H1 (cell line): ENCODE data around the gene RCAN2. TPM values are rescaled to one million over a fixed set of nuclear protein-coding genes. Genes with fewer than 3 reads are reported as not detected.

ENCODE experiments used
- CTCF ChIA-PET: fragments of 300-600 bp; sonication (Branson Sonifier 250); formaldehyde crosslinking; loops from one replicate; lab custom pipeline; 2021; ENCODE audit not compliant: partially characterized antibody; lab: Charles Lee
- POLR2A ChIA-PET: fragments of 300-600 bp; sonication (Branson Sonifier 250); formaldehyde crosslinking; loops from one replicate; lab custom pipeline; 2021; ENCODE audit warnings: inconsistent platforms; ENCODE audit not compliant: partially characterized antibody; lab: Charles Lee
- DNase-seq, 2 experiments: peaks; one replicate each; pipeline versions ENCODE4 v3.0.0 to v3.0.0-alpha.2; 2010 to 2022; ENCODE audit warnings: low spot score in 2 of 2, low read depth in 1 of 2, mixed read lengths in 1 of 2
- FAIRE-seq: peaks from 2 replicates; lab custom pipeline; 2011; peaks lifted over from hg19 to GRCh38; lab: Jason Lieb, UNC
- H2AFZ ChIP-seq: 2 replicates; pipeline ENCODE4 v1.8.1; 2012; ENCODE audit warnings: low read length, inconsistent platforms
- H2AK5ac ChIP-seq: 2 replicates; pipeline ENCODE4 v1.6.1; 2013; ENCODE audit warnings: low read depth, low read length
- H2BK120ac ChIP-seq: replicated peaks from 2 replicates; pipeline ENCODE3; 2013; ENCODE audit warnings: low read depth, low read length, inconsistent platforms
- H2BK12ac ChIP-seq: 2 replicates; pipeline ENCODE4 v1.6.1; 2013; ENCODE audit warnings: low read depth, low read length
- H2BK15ac ChIP-seq: 2 replicates; pipeline ENCODE4 v1.6.1; 2013; ENCODE audit warnings: low read length
- H2BK20ac ChIP-seq: 2 replicates; pipeline ENCODE4 v1.6.1; 2013; ENCODE audit warnings: low read length
- H2BK5ac ChIP-seq: 2 replicates; pipeline ENCODE4 v1.6.1; 2013; ENCODE audit warnings: low read depth, low read length
- H3K14ac ChIP-seq: 2 replicates; pipeline ENCODE4 v1.6.1; 2013; ENCODE audit warnings: inconsistent platforms; ENCODE audit not compliant: insufficient read length
- H3K18ac ChIP-seq: 2 replicates; pipeline ENCODE4 v1.6.1; 2013; ENCODE audit warnings: low read length; ENCODE audit errors: extremely low read depth
- H3K23ac ChIP-seq: 2 replicates; pipeline ENCODE4 v1.6.1; 2013; ENCODE audit warnings: inconsistent platforms; ENCODE audit not compliant: insufficient read length
- H3K23me2 ChIP-seq: 2 replicates; pipeline ENCODE4 v1.6.1; 2013; ENCODE audit warnings: low read depth, low read length
- H3K27ac ChIP-seq: 2 replicates; pipeline ENCODE4 v1.6.1; 2011; ENCODE audit warnings: low read depth, low read length, inconsistent platforms
- H3K27me3 ChIP-seq, 4 experiments: replicated peaks in 1 of 4; 1 replicate in 1 of 4; 2 replicates in 3 of 4; pipeline versions ENCODE4 v1.6.1 to v1.8.1; 2011 to 2013; ENCODE audit warnings: low read length in 3 of 4, mild to moderate bottlenecking in 3 of 4, inconsistent platforms in 2 of 4, mixed read lengths in 2 of 4, moderate library complexity in 1 of 4; ENCODE audit not compliant: control insufficient read depth in 3 of 4, insufficient read depth in 3 of 4; ENCODE audit errors: extremely low read depth in 1 of 4
- H3K36me3 ChIP-seq, 4 experiments: 2 replicates each; pipeline versions ENCODE4 v1.6.1 to v1.8.1; 2011 to 2013; ENCODE audit warnings: mild to moderate bottlenecking in 4 of 4, low read length in 3 of 4, moderate library complexity in 2 of 4, control low read depth in 1 of 4, inconsistent platforms in 1 of 4; ENCODE audit not compliant: insufficient read depth in 4 of 4, control insufficient read depth in 2 of 4
- H3K4ac ChIP-seq: replicated peaks from 2 replicates; pipeline ENCODE3; 2013; ENCODE audit warnings: low read length, low read depth, mixed read lengths, inconsistent platforms; ENCODE audit not compliant: insufficient read length
- H3K4me1 ChIP-seq, 4 experiments: replicated peaks in 1 of 4; 1 replicate in 1 of 4; 2 replicates in 3 of 4; pipeline versions ENCODE4 v1.6.1 to v1.8.1; 2011 to 2013; ENCODE audit warnings: low read length in 3 of 4, inconsistent platforms in 2 of 4, mixed read lengths in 1 of 4; ENCODE audit not compliant: insufficient read depth in 4 of 4, control insufficient read depth in 3 of 4
- H3K4me2 ChIP-seq, 2 experiments: 2 replicates each; pipeline versions ENCODE4 v1.6.1 to v1.8.1; 2011 to 2013; ENCODE audit warnings: low read depth in 2 of 2, low read length in 2 of 2, control low read depth in 1 of 2, inconsistent platforms in 1 of 2, mild to moderate bottlenecking in 1 of 2; ENCODE audit not compliant: insufficient read depth in 1 of 2
- H3K4me3 ChIP-seq, 4 experiments: fragments of 200-600, 300-600 bp in 1 of 4; sonication (generic), shearing (Covaris generic), sonication (Bioruptor Twin) in 1 of 4; 2 replicates each; pipeline versions ENCODE4 v1.5.1 to v1.8.1; 2011 to 2016; ENCODE audit warnings: low read length in 4 of 4, low read depth in 3 of 4, control low read depth in 2 of 4, inconsistent platforms in 2 of 4, mild to moderate bottlenecking in 2 of 4, mixed read lengths in 1 of 4, moderate library complexity in 1 of 4; ENCODE audit not compliant: insufficient read depth in 2 of 4; ENCODE audit errors: extremely low read depth in 1 of 4
- H3K56ac ChIP-seq: replicated peaks from 2 replicates; pipeline ENCODE3; 2013; ENCODE audit warnings: low read depth, mild to moderate bottlenecking, mixed read lengths, low read length, inconsistent platforms; ENCODE audit not compliant: insufficient read length
- H3K79me1 ChIP-seq: 2 replicates; pipeline ENCODE4 v1.6.1; 2013; ENCODE audit warnings: low read depth, low read length, control low read depth
- H3K79me2 ChIP-seq, 2 experiments: 2 replicates each; pipeline versions ENCODE4 v1.6.1 to v1.8.1; 2012 to 2013; ENCODE audit warnings: low read length in 2 of 2, mild to moderate bottlenecking in 2 of 2, inconsistent platforms in 1 of 2; ENCODE audit not compliant: insufficient read depth in 2 of 2, control insufficient read depth in 1 of 2
- H3K9ac ChIP-seq, 4 experiments: replicated peaks in 1 of 4; 1 replicate in 1 of 4; 2 replicates in 3 of 4; pipeline versions ENCODE4 v1.6.1 to v1.8.1; 2011 to 2013; ENCODE audit warnings: low read depth in 3 of 4, low read length in 3 of 4, control low read depth in 2 of 4, mild to moderate bottlenecking in 2 of 4, moderate library complexity in 2 of 4, inconsistent platforms in 1 of 4; ENCODE audit errors: extremely low read depth in 1 of 4
- H3K9me3 ChIP-seq, 2 experiments: 2 replicates each; pipeline versions ENCODE4 v1.6.1 to v1.8.1; 2012 to 2013; ENCODE audit warnings: mild to moderate bottlenecking in 2 of 2, moderate library complexity in 2 of 2, control low read depth in 1 of 2, inconsistent platforms in 1 of 2, low read depth in 1 of 2, low read length in 1 of 2, mixed read lengths in 1 of 2; ENCODE audit not compliant: insufficient read depth in 2 of 2
- H4K20me1 ChIP-seq, 2 experiments: replicated peaks in 1 of 2; 2 replicates each; pipeline versions ENCODE3 to v1.8.1; 2011 to 2013; ENCODE audit warnings: inconsistent platforms in 2 of 2, low read length in 2 of 2, mild to moderate bottlenecking in 1 of 2; ENCODE audit not compliant: insufficient read depth in 2 of 2, control insufficient read depth in 1 of 2
- H4K5ac ChIP-seq: 2 replicates; pipeline ENCODE4 v1.6.1; 2013; ENCODE audit warnings: low read length, low read depth, mixed read lengths, inconsistent platforms; ENCODE audit not compliant: insufficient read length
- H4K8ac ChIP-seq: 2 replicates; pipeline ENCODE4 v1.8.0; 2013; ENCODE audit warnings: mild to moderate bottlenecking, moderate library complexity, low read length, inconsistent platforms; ENCODE audit not compliant: insufficient read depth; ENCODE audit errors: extremely low read depth
- H4K91ac ChIP-seq: replicated peaks from 2 replicates; pipeline ENCODE3; 2013; ENCODE audit warnings: low read length, mixed read lengths, inconsistent platforms; ENCODE audit not compliant: insufficient read length
- ASH2L ChIP-seq: fragments of 200-600, 300-600 bp; sonication (generic); IDR thresholded peaks from one replicate; pipeline ENCODE4 v1.7.1; 2017; ENCODE audit warnings: low read length
- CBX8 ChIP-seq: fragments of 300-800, 300-1000 bp; sonication (generic); IDR thresholded peaks from 2 replicates; pipeline ENCODE4 v1.7.1; 2016; ENCODE audit warnings: low read depth, low read length, borderline replicate concordance
- CEBPB ChIP-seq: IDR thresholded peaks from 2 replicates; pipeline ENCODE4 v1.6.1; 2012; ENCODE audit warnings: low read depth, low read length
- CREB1 ChIP-seq: IDR thresholded peaks from 2 replicates; pipeline ENCODE4 v1.6.1; 2012; ENCODE audit warnings: inconsistent platforms
- KDM1A ChIP-seq: fragments of 200-600, 300-600 bp; sonication (generic); IDR thresholded peaks from 2 replicates; pipeline ENCODE4 v1.7.1; 2016; ENCODE audit warnings: mild to moderate bottlenecking, low read length, borderline replicate concordance
- KDM4A ChIP-seq: IDR thresholded peaks from one replicate; pipeline ENCODE4 v1.7.1; 2012; ENCODE audit warnings: low read depth, mild to moderate bottlenecking, moderate library complexity, low read length, inconsistent platforms; ENCODE audit not compliant: severe bottlenecking
- RFX5 ChIP-seq: IDR thresholded peaks from 2 replicates; pipeline ENCODE4 v1.6.1; 2011; ENCODE audit warnings: low read depth, low read length, improper control_type of control experiment, borderline replicate concordance
- RXRA ChIP-seq: IDR thresholded peaks from 2 replicates; pipeline ENCODE4 v1.6.1; 2011; ENCODE audit warnings: low read depth, mild to moderate bottlenecking, low read length, moderate library complexity; ENCODE audit not compliant: insufficient read depth
- SUZ12 ChIP-seq: fragments of 200-600 bp; sonication (generic); IDR thresholded peaks from 2 replicates; pipeline ENCODE4 v1.6.1; 2012; ENCODE audit warnings: mild to moderate bottlenecking, inconsistent platforms, low read length, moderate library complexity, mixed read lengths
- WGBS, 2 experiments: shearing (Covaris generic) in 1 of 2; methylation state at CpG; one replicate each; pipeline versions ENCODE4 v1.1.6 to v1.1.7; 2013 to 2015; ENCODE audit warnings: low lambda C conversion rate in 2 of 2, mixed read lengths in 2 of 2, inconsistent platforms in 1 of 2, low coverage in 1 of 2, missing lambda C conversion rate in 1 of 2; ENCODE audit not compliant: insufficient replicate concordance in 2 of 2, insufficient coverage in 1 of 2, insufficient read length in 1 of 2; ENCODE audit errors: extremely low coverage in 1 of 2, missing lambda C conversion rate in 1 of 2; 5-methylcytosine and 5-hydroxymethylcytosine counted together
- polyA plus RNA-seq, 7 experiments: library from polyadenylated mRNA; depleted of rRNA in 3 of 7; stranded (reverse) in 5 of 7; unstranded in 2 of 7; fragments of >200 nt in 5 of 7; fragments of 200-250 nt in 2 of 7; gene quantifications; 1 replicate in 5 of 7; 2 replicates in 1 of 7; 4 replicates in 1 of 7; pipeline versions ENCODE4 v1.2.1 to v1.2.3, GENCODE V29; 2011 to 2013; ENCODE audit warnings: missing spikeins in 2 of 7, mixed read lengths in 2 of 7
- total RNA-seq: library from RNA; stranded (reverse); fragmentation: NEBNext Ultra II Directional; extraction: Animal tissue kit (Norgen Biotek cat#: 25700); gene quantifications from 2 replicates; pipeline ENCODE4 v1.2.1, GENCODE V29; 2021

Gene RCAN2
- total and polyA plus RNA-seq, 2 of the 8 experiments (the other 6 are each of a cell fraction or from before 2014, with no cell fraction given) = 5.0 to 8.5 TPM

DNA sequence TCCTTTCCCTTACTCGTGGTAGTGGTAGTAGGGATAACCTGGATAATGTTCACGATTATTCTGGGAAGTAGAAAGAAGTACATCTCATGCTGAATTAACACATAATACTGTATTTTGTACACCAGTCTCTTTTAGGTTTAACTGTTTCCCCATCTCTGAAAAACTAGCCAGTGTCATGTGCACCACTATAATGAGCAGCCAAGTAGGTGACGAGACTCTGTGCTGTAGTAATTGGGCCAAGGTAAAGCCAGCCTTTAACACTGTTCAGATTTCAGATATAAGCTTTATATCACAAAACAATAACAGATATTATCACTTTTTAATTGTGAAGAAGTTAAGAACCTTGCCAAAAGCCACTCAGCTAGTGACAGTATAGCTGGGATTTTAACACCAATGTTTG, 219.5 kb downstream of the RCAN2 start:
- CTCF ChIA-PET = no interaction called here

More for the DNA sequence above, 219.5 kb downstream of the RCAN2 start:
- Histone ChIP-seq H3K23ac (no peak overlapping the region), H3K23me2 (no peaks in the 10 kb centered on the region), H3K4ac (no peak overlapping the region), H3K18ac (no peak overlapping the region), H2AFZ (no peak overlapping the region), H4K20me1 (no peaks in the 10 kb centered on the region), H3K27ac (no peak overlapping the region), H3K4me1 (no peaks in the 10 kb centered on the region), H2BK15ac (no peak overlapping the region), H2AK5ac (no peak overlapping the region), H2BK12ac (no peak overlapping the region), H4K91ac (no peak overlapping the region), H2BK5ac (no peak overlapping the region), H3K56ac (no peak overlapping the region), H3K9me3 (no peaks in the 10 kb centered on the region), H3K79me2 (no peaks in the 10 kb centered on the region), H4K5ac (no peak overlapping the region), H3K27me3 (no peaks in the 10 kb centered on the region), H3K4me3 (no peak overlapping the region), H3K9ac (no peak overlapping the region), H2BK20ac (no peak overlapping the region), H4K8ac (no peak overlapping the region), H3K36me3 (no peaks in the 10 kb centered on the region), H3K4me2 (no peak overlapping the region), H3K79me1 (no peaks in the 10 kb centered on the region), H3K14ac (no peak overlapping the region), H2BK120ac (no peak overlapping the region)
- TF ChIP-seq RFX5 (no peak), KDM1A (no peak), CEBPB (no peak), ASH2L (no peak), KDM4A (no peak), CREB1 (no peak), CBX8 (no peak), SUZ12 (no peak), RXRA (no peak)
- FAIRE-seq = no peak
- POLR2A ChIA-PET = no interaction called here
- WGBS, 2 experiments = 85% methylated on average over 3 of the region's 3 CpGs; no CpG with 5 or more reads in 1 of the 2 experiments
- DNase-seq = no peak
